ENCODE measurements around the gene KIF3A.

Gene KIF3A

DNA sequence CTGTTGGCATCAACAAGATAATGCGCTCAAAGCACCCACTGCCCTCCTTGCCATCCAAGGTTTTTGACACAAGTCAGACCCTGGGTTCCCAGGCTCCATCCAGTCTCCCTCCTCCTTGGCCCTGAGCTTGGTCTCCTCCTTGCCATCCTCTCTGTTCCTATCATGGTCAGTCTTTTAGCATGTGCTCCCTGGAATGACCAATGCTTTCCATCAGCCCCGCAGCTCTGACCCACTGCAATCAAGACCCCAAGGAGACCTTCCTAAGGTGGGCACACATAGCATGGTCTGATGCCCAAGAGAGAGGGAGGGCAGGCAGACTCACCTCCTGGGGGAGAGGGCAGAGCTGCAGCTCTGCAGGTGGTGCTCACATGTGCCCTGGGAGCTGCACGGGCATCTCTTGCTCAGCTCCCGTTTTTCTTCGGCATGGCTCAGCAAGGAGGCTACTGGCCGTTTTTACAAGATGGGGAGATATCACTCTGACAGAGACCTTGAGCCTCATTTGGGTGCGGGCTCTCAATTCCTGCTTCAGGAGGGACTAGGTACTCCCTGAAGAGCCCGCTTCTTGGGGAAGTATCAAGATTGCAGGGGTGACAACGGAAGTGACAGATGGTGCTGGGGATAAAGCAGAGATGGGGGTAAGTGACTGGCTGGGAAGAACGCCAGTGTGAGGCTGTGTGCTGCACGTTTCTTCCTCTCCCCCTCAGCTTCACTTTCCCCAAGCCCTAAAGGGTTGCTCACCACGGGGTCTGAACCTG lies 36.4 kb upstream of the KIF3A start:
- TF ChIP-seq, protein P1, sequence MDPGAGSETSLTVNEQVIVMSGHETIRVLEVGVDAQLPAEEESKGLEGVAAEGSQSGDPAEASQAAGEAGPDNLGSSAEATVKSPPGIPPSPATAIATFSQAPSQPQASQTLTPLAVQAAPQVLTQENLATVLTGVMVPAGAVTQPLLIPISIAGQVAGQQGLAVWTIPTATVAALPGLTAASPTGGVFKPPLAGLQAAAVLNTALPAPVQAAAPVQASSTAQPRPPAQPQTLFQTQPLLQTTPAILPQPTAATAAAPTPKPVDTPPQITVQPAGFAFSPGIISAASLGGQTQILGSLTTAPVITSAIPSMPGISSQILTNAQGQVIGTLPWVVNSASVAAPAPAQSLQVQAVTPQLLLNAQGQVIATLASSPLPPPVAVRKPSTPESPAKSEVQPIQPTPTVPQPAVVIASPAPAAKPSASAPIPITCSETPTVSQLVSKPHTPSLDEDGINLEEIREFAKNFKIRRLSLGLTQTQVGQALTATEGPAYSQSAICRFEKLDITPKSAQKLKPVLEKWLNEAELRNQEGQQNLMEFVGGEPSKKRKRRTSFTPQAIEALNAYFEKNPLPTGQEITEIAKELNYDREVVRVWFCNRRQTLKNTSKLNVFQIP (CRISPR knock-in tag; IDR thresholded peaks at IDR 0.05; ENCODE audit: borderline replicate concordance, low read depth), result no peak
- TF ChIP-seq ZFP3 (CRISPR knock-in tag; IDR thresholded peaks at IDR 0.05) (no peak), ISL1 (CRISPR knock-in tag; IDR thresholded peaks at IDR 0.05) (no peak)
- no peak for ATAC-seq

DNA sequence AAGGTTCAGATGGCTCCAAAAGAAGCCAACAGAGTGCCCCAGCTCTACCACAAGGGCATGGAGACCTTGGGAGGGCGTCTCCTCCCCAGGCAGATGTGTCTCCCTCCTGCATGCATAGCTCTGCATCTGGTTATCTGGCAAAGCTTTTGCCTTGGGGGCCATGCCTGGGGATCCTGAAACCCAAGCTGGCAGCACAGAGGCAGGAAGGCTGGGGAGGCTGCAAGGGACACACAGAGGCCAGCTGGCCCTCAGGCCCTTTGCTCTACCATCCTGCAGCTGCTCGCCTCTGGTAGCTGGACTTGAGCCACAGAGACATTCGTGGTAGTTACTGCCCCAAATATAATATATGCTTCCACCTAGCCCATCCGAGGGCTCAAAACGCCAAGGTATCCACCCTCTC lies 35.8 kb upstream of the KIF3A start:
- no peak for ATAC-seq
- TF ChIP-seq PPARA (CRISPR knock-in tag; IDR thresholded peaks at IDR 0.05; ENCODE audit: borderline replicate concordance), result no peak
- TF ChIP-seq, protein P2, sequence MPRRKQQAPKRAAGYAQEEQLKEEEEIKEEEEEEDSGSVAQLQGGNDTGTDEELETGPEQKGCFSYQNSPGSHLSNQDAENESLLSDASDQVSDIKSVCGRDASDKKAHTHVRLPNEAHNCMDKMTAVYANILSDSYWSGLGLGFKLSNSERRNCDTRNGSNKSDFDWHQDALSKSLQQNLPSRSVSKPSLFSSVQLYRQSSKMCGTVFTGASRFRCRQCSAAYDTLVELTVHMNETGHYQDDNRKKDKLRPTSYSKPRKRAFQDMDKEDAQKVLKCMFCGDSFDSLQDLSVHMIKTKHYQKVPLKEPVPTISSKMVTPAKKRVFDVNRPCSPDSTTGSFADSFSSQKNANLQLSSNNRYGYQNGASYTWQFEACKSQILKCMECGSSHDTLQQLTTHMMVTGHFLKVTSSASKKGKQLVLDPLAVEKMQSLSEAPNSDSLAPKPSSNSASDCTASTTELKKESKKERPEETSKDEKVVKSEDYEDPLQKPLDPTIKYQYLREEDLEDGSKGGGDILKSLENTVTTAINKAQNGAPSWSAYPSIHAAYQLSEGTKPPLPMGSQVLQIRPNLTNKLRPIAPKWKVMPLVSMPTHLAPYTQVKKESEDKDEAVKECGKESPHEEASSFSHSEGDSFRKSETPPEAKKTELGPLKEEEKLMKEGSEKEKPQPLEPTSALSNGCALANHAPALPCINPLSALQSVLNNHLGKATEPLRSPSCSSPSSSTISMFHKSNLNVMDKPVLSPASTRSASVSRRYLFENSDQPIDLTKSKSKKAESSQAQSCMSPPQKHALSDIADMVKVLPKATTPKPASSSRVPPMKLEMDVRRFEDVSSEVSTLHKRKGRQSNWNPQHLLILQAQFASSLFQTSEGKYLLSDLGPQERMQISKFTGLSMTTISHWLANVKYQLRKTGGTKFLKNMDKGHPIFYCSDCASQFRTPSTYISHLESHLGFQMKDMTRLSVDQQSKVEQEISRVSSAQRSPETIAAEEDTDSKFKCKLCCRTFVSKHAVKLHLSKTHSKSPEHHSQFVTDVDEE (CRISPR knock-in tag; IDR thresholded peaks at IDR 0.05), result no peak
- TF ChIP-seq ZFP30 (CRISPR knock-in tag; IDR thresholded peaks at IDR 0.05), result no peak
- TF ChIP-seq GLIS3 (CRISPR knock-in tag; IDR thresholded peaks at IDR 0.05), result no peak
- no peak for TF ChIP-seq ZNF565 (CRISPR knock-in tag; conservative IDR thresholded peaks at IDR 0.05; ENCODE audit: low read depth)
- TF ChIP-seq RARB (CRISPR knock-in tag; IDR thresholded peaks at IDR 0.05), result no peak

DNA sequence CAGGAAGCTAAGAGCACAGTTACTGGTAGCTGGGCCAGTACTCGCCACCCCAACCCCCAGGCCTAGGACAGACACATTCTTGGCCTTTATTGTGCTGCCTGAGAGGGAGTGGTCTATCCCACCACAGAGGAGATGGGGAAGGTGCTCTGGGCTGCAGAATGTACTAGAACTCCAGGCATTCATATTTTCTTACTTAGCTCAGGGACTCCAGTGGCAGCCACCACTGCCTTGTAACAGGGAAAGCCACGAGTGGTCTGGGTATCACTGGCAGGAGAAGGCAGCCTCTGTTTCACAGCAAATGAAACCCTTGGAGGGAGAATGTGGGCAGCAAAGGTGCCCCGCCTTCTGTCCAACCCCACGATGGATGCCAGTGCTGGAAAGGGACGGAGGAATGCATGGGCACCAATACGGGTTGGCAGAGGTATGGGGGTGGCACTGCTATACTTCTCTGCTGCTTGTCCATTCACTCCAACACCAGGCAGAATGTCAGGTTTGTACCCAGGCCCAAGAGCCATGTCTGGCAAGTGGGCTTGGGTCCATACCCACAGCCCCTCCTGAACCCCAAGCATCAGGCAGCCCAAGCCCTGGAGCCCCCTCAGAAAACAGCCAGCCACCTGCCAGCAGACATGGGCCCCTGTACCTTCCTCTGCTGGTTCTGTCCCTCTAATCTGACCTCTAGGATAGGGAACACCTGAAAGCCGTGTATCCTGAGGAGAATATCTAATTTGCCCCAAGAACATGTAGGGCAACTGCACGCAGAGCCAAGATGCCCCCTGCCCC lies 35.1 kb upstream of the KIF3A start:
- ATAC-seq, result no peak
- TF ChIP-seq ZC3H10 (CRISPR knock-in tag; IDR thresholded peaks at IDR 0.05), result no peak

DNA sequence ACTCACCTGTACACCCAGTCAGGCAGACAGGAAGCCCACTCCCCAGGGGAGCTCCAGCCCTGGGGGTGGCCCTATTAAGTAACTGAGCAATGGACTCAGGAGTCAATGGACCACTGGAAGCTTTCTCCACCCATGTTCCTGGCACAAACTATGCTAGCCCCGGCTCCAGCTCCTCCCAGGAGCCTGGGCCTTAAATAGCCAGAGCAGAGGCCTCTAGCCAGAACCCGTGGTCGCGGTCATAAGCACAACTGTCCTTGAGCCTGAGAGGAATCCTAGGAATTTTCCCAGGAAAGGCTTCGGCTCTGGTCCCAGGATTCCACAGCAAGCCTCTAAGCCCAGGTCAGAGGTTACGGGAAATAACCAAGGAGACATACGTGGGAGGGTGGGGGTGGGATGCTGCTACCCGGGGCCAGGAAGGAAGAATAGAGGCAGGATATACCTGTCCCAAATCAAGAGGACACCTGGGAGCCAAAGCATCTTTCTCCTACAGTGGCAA lies 34.2 kb upstream of the KIF3A start:
- no peak for ATAC-seq
- TF ChIP-seq ZNF70 (CRISPR knock-in tag; IDR thresholded peaks at IDR 0.05), result no peak
- TF ChIP-seq ISL1 (CRISPR knock-in tag; IDR thresholded peaks at IDR 0.05), result no peak
- TF ChIP-seq ZFP3 (CRISPR knock-in tag; IDR thresholded peaks at IDR 0.05), result no peak
- TF ChIP-seq OSR1 (CRISPR knock-in tag; IDR thresholded peaks at IDR 0.05), result no peak
- TF ChIP-seq SNAI2 (CRISPR knock-in tag; IDR thresholded peaks at IDR 0.05), result no peak

DNA sequence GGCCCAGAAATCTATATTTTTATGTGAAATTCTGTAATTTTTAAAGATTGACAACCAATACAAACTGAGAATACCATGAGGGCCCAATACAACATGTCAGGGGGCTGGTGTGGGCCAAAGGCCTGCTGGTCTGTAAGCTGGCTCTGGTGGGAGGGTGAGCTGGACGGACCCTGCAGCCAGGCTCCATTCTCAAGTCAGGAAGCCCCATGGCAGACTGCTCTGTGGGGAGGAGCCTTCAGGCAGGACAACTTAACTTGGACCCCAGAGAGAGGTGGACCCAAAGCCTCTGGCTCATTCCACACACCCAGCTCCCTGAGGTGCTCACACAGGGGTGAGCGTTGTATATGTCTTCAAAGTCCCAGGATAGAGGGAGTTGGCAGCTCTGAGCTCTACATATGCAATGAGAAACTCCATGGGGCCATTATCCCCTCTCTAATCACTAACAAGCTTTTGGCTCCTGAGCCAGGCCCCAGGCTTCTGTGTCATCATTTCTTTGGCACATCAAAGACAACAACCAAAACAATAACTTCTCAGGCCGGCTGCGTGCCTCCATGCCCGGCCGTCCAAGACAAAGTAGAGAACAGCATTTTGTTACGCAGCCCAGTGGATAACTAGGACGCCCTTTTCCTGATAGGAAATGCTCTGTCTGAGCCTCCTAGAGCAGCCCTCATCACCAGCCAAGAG lies 33.3 kb upstream of the KIF3A start:
- no peak for ATAC-seq
- no peak for TF ChIP-seq GLIS3 (CRISPR knock-in tag; IDR thresholded peaks at IDR 0.05)
- no peak for TF ChIP-seq ZNF70 (CRISPR knock-in tag; IDR thresholded peaks at IDR 0.05)
- no peak for TF ChIP-seq RARB (CRISPR knock-in tag; IDR thresholded peaks at IDR 0.05)
- no peak for TF ChIP-seq ZNF565 (CRISPR knock-in tag; conservative IDR thresholded peaks at IDR 0.05; ENCODE audit: low read depth)
- TF ChIP-seq ESRRG (CRISPR knock-in tag; IDR thresholded peaks at IDR 0.05), result no peak
- no peak for TF ChIP-seq ISL1 (CRISPR knock-in tag; IDR thresholded peaks at IDR 0.05)
- no peak for TF ChIP-seq ZC3H10 (CRISPR knock-in tag; IDR thresholded peaks at IDR 0.05)
- TF ChIP-seq BACH2 (CRISPR knock-in tag; IDR thresholded peaks at IDR 0.05; ENCODE audit: borderline replicate concordance), result no peak
- no peak for TF ChIP-seq CSDC2 (CRISPR knock-in tag; IDR thresholded peaks at IDR 0.05)
- TF ChIP-seq, protein P3, sequence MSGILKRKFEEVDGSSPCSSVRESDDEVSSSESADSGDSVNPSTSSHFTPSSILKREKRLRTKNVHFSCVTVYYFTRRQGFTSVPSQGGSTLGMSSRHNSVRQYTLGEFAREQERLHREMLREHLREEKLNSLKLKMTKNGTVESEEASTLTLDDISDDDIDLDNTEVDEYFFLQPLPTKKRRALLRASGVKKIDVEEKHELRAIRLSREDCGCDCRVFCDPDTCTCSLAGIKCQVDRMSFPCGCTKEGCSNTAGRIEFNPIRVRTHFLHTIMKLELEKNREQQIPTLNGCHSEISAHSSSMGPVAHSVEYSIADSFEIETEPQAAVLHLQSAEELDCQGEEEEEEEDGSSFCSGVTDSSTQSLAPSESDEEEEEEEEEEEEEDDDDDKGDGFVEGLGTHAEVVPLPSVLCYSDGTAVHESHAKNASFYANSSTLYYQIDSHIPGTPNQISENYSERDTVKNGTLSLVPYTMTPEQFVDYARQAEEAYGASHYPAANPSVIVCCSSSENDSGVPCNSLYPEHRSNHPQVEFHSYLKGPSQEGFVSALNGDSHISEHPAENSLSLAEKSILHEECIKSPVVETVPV (CRISPR knock-in tag; IDR thresholded peaks at IDR 0.05), result no peak

All from SK-N-SH treated with all-trans-retinoic acid at 6 μM for 48 hours (cell line).